8988T (cell line): ENCODE data around the gene FAM107B.
"Not testable (repeated sequence)": the region's sequence is repeated elsewhere in the genome, so short reads cannot be mapped to it uniquely, and the experiment has no call there.

ENCODE experiments used
- DNase-seq: peaks from one replicate; pipeline ENCODE4 v3.0.0; 2011

The FAM107B gene

DNA sequence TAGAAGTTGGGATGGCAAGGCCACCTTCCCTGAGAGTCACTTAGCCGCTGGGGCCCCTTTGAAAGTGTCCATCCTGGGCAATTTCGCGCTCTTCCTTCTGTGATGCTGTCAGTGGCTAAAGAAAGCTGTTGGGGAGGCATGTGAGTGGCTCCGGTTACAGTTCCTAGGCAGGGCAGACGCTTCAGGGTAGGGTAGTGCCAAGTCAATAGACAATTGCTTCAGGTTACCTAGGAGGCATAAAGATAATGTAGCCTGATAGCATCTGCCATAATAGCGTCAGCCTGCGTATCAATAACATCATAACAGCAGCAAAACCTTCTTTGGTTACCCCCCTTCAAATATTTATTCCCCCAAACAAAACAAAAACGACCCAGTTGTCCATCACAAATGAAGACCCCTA is at the start of gene FAM107B:
Gene FAM107B (minus strand): TSS at position 101 of the 400 bp plus-strand sequence. CDS start 234 bp downstream, outside the sequence.
- DNase-seq = no peak

DNA sequence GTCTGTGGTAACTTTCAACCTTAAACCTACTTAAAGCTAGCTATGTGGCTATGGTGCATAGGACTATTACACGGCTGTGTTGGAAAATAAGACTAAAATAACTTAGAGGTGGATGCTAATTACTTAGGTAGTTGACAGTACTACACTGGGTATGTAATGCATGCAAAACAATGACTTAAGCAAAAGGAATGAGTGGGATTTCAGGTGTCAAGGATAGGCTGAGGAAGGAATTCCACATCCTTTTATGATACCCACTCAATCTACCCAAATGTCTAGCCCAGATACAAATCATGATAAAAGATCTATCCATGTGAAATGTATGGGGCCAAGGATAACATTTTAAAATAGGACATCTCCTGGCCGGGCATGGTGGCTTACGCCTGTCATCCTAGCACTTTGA is 49.3 kb upstream of the FAM107B start:
- DNase-seq = no peak

DNA sequence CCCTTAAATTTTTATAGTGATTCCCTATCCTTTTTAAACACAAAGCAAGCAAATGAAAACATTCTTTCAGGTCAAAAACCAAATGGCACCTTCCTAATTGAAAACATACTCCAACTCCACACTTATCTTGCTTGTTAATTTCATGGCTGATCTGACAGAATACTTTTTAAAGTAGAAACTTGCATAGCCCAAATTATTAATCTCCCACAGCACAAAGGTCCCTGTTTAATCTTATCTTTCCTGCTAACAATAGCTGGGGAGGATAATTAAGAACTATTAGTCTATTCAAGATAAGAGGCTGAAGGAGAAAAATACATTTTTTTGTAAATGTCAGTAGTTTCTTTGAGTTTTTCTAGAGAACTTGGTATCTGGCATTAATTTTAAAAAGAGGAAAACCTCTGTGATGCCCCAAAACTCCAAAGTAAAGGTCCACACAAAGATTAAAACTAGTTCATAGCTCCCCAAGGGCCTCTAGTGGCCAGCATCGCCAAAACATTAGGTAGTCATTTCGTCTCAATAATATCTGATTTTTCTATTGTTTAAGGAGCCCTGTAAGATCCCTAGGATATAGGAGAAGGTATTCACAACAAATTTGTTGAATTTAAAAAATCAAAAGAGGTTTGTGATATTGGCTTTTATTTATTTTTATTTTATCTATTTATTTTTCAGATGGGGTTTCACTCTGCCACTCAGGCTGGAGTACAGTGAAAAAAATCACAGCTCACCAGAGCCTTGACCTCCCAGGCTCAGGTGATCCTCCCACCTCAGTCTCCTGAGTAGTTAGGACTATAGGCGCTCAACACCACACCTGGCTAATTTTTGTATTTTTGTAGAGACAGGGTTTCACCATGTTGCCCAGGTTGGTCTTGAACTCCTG is 48.4 kb upstream of the FAM107B start:
- DNase-seq = no peak

DNA sequence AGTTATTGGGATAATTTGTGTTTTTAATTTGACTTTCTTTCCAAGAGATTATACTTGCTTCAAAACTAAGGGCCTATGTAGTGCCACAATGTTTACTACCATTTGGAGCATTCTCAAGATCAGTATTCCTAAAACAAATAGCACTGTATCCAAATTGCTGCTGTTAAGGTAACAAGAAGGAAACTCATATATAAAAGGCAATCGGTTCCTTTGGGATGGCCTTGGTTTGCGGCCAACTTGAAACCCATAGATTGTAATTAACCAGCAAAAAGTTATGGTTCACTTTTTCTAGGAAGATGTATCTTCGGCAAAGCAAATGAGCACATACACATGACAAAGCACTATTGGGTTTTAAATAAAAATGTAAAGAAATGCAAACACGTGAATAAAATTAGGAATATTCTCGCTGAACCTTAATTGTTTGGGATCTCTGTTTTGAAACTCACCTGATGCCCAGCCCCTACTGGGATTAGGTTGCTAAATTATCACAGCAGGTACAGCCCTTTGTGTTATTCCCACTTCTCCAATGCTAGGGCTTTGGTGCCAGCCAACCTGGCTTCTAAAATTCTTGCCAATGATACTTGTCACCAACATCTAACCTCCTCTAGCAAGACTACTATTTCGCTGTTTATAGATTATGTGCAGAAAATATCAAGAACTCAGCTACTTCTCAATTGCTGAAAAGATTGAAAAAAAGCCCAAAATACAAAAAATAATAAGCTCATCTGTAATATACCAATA is 47.1 kb upstream of the FAM107B start:
- DNase-seq = no peak

DNA sequence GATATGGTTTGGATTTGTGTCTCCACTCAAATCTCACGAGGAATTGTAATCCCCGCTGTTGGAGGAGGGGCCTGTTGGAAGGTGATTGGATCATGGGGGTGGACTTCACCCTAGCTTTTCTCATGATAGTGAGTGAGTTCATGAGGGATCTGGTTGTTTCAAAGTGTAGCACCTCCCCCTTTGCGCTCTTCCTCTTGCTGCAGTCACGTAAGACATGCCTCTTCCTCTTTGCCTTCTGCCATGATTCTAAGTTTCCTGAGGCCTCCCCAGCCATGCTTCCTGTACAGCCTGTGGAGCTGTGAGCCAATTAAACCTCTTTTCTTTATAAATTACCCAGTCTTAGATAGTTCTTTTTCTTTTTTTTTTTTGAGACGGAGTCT is 46.1 kb upstream of the FAM107B start:
- no peak for DNase-seq

DNA sequence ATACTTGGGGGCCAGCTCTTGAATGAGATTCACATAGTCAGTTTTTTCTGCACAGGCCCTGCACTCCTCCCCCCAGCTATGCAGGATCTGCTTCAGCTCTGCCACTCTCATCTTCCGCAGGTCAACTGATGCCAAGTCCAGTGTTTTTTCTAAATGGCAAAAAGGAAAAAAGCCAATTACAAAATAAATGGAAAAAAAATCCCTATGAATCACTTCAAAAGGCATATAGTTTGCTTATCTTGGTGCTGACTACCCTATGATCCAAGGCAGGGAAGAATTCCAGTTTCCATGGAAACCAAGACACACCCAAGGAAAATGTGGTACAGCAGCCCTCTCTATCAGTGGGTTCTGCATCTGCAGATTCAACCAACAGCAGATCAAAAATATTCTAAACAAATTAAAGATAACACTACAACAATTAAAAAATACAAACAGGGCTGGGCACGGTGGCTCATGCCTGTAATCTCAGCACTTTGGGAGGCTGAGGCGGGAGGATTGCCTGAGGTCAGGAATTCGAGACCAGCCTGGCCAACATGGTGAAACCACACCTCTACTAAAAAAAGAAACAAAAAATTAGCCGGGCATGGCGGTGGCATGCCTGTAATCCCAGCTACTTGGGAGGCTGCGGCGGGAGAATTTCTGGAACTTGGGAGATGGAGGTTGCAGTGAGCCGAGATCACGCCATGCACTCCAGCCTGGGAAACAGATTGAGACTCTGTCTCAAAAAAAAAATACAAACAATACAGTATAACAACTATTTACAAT is 45.5 kb upstream of the FAM107B start:
- DNase-seq = no peak

DNA sequence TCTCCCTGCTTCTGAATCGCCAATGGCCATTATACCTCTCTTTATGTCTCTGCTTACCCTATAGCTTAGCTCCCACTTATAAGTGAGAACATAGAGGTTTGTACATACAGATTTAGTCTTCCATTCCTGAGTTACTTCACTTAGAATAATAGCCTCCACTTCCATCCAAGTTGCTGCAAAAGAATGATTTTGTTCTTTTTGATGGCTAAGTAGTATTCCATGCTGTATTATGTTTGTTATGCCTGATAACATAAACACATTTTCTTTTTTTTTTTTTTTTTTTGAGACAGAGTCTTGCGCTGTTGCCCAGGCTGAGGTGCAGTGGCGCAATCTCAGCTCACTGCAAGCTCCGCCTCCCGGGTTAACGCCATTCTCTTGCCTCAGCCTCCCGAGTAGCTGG is 42.0 kb upstream of the FAM107B start:
- not testable (repeated sequence) for DNase-seq

DNA sequence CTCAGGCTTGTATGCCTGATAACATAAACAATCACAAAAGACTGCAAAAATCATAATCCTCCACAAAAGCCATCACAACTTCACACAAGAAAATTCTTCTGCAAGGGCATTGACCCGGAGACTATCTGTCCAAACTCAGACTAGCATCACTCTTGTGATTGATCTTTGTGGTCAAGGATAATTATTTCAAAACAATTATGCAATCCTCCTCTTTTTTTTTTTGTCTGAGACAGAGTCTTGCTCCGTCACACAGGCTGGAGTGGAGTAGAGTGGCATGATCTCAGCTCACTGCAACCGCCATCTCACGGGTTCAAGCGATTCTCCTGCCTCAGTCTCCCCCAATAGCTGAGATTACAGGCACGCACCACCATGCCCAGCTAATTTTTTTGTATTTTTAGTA is 41.0 kb upstream of the FAM107B start:
- DNase-seq = no peak

DNA sequence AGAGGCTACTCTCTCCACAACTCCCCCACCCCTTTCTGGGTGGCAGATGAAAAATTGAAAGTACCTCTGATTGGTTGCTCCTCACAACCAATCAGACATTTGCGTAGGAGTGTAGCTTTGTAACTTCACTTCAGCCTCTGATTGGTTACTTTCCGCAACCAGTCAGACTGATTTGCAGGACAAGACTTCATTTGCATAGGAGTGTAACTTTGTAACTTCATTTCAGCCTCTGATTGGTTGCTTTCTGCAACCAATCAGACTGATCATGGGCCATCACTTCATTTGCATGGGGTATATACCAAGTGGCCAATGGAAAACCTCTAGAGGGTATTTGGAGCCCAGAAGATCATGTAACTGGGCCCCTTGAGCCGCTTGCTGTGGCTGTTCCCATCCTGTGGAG is 37.6 kb upstream of the FAM107B start:
- no peak for DNase-seq

DNA sequence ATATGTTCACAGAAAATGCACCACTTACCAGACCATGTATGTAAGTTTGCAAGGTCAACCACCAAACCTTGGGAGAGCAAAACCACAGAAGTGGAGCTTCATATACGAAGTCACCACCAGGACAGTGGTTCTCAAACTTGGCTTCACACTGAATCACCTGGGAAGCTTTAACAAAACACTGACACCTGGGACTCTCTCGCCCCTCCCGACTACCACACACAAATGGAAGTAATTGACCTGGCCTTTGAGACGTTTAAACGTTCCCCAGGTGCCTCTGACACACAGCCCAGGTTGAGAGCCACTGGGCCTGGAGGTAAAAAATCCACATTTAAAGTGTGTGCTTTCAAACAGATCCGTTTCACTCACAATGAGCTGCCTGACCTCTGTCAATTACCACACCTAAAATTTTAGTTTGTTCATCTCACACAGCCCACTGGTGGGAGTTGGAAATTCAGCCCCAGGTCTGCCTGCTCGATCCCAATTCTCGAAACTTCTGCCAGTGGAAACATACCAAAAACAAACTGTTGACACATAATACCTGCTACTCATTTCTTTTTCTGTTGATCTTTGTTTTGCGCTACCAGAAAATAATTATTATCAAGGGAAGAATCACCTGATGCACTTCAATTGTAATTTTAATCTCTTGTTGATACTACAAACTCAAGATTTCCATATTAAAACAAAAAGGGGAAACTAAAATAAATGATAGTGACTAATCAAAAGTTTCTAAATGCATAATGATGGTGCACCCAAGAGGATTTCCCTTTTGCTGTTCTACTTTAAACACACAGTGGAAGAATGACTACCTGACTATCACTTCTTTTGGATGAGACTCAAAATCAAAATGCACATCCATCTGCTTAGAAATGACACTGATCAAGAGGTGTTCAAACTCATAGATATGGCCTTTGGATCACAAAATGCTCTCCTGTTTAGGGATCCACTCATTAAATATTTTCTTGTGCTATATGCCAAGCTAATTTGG is 36.6 kb upstream of the FAM107B start:
- DNase-seq = no peak

DNA sequence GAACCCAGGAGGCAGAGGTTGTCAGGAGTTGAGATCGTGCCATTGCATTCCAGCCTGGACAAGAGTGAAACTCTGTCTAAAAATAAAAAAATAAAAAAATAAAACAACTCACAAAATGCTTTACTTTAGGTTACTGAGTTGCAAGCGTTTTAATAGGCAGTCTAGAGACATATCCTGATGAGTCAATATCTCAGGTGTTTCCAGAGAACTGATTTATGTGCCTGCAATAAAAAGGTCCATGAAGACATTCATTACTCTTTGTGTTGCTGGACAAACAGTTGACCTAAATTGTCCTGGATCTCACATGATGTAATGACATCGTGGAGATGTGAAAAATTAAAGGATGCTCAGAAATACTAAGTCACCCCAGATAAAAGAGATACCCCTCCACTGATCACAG is 31.6 kb upstream of the FAM107B start:
- DNase-seq = no peak

DNA sequence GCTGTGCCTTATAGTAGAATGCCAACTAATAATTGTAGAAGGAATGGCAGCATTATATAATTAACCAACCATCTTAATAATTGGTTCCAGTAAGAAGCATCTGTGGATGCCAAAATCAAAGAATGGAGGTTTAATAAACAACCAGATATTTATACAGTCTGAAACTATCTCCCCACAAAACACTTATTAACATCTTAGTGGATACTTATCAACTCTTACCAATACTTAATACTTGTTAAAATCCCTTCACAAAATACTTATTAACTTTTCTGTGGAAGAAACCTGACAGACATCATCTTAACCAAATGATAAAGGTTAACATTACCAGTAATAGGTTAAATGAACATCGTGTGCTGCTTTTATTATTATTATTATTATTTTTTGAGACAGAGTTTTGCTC is 29.1 kb upstream of the FAM107B start:
- DNase-seq = no peak

DNA sequence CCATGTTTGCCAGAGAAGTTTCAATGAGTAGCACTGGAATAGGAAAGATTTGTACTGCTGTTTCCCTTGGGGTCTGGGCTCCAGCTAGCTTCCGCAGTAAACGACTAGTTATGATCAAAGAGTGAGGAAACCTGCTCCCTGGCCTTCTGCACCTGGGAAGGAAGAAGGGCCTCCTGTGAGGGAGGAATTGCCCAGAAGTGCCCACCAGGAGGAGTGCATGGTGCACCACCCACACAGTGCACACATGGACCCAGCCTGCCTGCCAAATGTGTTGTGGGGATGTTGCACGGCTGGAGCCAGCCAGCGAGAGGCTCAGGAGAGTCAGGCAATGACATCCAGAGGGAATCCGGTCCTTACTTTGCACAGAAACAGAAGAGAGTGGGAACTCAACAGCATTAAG is 27.0 kb upstream of the FAM107B start:
- no peak for DNase-seq

DNA sequence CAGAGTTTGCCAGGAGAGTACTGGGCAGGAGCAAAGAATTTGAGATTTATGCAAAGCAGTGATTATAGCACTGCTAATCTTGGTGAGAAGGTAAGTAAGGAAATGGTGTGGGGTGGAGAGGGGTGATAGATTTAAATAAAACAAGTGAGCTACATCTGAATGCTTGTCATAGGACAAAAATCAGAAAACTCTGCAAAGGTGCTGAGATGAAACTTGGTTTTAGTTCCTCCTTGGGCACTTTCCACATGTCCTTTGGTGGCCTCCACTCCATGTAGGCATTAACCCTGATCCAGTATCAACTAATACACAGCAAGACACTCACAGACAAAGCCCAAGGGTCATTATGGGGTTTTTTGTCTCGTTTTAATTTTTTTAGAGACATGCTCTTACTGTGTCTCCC is 25.7 kb upstream of the FAM107B start:
- DNase-seq = no peak

DNA sequence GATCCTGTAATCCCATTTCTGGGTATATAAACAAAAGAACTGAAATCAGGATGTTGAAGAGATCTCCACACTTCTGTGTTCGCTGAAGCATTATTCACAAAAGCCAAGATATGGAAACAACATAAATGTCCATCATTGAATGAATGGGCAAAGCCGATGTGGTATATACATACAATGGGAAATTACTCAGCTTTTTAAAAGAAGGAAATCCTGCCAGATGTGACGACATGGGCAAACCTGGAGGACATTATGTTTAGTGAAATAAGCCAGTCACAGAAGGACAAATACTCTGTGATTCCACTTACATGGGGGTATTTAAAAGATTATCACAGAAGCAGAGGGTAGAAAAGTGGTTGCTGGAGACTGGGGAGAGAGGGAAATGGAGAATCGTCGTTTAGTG is 23.9 kb upstream of the FAM107B start:
- no peak for DNase-seq

DNA sequence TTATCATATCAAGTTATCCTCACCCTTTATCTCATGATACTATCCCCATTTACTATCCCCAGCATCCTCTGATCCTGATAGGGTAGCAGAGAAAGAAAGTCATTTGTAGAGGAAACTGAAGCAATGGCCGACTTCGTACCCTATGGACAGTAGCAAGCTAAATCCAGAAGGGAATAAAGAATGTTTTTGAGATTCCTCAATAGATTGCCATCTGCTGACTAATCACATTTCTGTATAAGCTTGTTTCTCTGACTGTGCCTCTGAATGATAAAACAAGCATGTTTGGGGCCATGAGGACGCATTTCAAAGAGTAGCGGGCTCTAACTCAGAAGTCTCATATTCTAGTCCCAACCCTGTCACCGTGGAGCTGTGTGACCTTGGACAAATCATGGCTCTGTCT is 13.2 kb upstream of the FAM107B start:
- DNase-seq = no peak

DNA sequence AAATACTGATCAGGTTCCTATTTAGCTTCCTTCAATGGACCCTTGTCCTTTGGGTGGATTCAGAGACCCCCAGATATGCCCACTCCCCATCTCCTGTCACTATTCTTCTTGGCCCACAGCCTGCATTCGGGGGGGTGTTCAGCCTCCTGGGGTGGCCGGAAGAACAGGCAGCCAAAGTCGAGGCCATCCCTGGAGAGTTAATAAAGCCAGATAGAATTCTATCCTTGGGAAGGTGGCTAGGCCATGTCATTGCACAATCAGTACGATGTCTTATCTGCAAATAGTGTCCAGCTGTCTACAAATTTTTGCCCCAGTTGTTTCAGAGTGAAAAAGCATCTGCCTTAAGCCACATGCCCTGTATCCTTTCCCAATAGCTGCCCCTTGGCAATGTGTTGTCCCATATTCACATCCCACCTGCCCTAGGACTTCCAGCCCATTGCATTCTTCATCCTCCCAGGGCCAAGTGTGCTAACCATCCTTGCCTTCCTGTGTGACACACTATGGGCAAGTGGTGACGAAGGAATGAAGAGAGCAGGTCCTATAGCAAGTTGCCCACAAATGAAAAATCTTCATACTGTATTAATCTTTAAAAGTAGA is 9.9 kb upstream of the FAM107B start:
- no peak for DNase-seq

DNA sequence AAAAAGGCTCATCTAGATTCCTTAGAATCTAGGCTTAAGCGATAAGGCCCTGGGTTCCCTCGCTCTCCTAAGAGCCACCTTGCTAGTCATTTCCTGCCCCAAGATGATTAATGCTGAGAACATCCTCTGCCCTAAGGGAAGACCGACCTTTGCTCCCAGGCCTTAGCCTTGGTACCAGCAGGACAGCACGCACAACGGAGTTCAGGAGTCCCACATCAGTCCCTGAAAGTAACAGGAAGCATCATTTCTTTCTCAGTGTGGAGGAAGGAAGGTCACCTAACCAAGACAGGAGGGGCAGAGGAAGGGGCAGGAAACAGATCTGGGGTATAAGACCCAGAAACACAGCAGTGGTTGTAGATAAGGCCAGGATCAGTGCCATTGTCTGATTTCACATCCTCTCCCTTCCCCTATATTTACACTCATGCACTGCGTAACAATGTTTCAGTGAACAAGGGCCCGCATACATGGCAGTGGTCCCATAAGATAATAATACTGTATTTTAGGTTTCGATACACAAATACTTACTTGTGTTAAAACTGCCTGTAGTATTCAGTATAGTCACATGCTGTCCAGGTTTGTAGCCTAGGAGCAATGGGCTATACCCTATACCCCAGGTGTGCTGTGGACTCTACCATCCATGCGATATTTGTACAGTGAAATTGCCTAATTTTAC is 8.1 kb upstream of the FAM107B start:
- peak; percentile 43 for DNase-seq

DNA sequence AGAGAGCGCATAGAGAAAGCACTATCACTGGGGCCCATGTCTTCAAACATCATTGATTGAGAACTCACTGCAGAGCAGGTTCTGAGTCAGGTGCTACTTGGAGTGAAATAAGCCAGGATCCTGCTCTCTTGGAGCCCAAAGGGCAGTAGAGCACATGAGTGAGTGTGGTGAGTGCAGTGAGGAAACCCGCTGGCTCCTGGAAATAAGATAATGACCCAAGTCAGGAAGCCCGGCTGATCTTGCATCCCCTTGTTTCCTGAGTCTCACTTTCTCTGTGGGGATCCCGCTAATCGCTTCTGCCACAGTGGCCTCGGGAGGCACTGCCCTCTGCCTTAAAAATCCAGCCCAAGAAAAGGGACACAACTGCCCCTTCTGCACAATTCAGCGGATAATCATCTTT is 7.1 kb upstream of the FAM107B start:
- no peak for DNase-seq

DNA sequence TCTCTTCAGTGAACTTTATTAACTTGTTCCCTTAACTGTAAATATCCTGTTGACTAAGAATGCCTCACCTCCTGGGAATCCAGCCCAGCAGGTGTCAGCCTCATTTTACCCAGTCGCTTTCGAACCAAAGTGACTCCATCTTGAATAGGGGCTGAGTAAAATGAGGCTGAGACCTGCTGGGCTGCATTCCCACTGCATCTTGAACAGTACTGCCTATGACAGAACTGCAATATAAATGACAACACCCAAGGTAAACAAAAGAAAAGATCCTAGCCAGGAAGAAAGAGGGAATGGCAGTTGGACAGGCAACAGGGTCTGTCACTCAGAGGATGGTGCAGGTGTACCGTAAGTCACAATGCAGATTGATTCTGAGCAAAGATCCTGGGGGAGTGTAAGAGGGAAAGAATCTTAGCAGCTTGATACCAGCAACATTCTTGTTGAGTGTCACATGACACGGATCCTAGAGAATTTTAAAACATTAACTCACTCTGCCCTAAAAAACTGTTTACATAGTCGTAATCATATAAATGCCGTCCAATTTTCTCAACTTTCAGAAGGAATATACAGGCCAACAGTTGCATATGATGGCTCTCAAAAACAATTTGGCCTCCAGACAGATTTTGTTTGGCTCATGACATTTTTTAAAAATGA is 4.4 kb upstream of the FAM107B start:
- DNase-seq = no peak

DNA sequence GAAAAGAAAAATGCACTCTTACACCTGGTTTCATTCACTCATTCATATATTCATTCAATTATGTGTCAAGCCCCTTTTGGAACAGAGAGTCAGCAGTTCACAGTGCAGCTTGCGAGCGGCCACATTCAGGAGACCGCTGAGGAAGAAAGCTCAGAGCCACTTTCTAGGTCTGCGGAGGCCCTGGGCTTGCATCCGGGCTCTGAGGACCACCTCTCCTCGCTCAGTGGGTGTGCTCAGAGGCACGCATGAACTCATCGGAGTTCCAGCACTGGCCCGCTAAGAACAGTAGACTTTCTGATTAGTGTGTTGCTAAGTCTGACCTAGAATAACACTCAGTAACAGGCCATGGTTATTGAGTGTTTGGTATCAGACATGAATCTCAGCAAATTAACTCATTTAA is 1.8 kb upstream of the FAM107B start:
- no peak for DNase-seq
